ENCODE data around the gene ZNF3. TPM values are rescaled to one million over a fixed set of nuclear protein-coding genes. Genes with fewer than 3 reads are reported as not detected.
A peak's percentile ranks its signal among the peaks of the same experiment; 100 is the strongest.

Gene ZNF3
- total and polyA plus RNA-seq, 7 donors, result 11.2 to 26.4 (median 17.1) TPM

- peak; percentile 67 to 81 (median 68) for ATAC-seq
- Histone ChIP-seq H3K27me3 (ENCODE audit: insufficient read depth in 3 of 3, low read length in 2 of 3) (no peaks in the 10 kb centered on the region), H3K9me3 (no peaks in the 10 kb centered on the region), H3K4me1 (peaks cover 16% of the 10 kb centered on the region), H3K27ac (peak overlapping the region; percentile 91), H3K4me3 (peak overlapping the region; percentile 84), H3K36me3 (ENCODE audit: insufficient read depth in 1 of 2, low read depth in 1 of 2) (peaks cover 0 to 5% of the 10 kb centered on the region in 2 donors)
- DNase-seq, result peak; percentile 68 to 80
- 15 to 19% (median 15%) methylated on average over 19 of the region's 19 CpGs for WGBS, 3 donors
- intact Hi-C loops (cut with DNase I), result loop anchor here in 1 of 2 donors (1.0 kb wide), 1 partner anchor 19 kb away; the partner anchor contains the start of genes AP4M1 and MCM7
- no peak for TF ChIP-seq CTCF (IDR thresholded peaks at IDR 0.05)
Measured at GRCh38 chr7:100119970-100120732, 38.6 kb upstream of the ZNF3 start.

- Histone ChIP-seq H3K4me3 (peak within 1 kb of the TSS; percentile 84), H3K9me3 (no peaks in the 10 kb centered on the region), H3K27ac (peak within 1 kb of the TSS; percentile 91), H3K36me3 (ENCODE audit: insufficient read depth in 1 of 2, low read depth in 1 of 2) (peaks cover 0 to 5% of the 10 kb centered on the region in 2 donors), H3K27me3 (ENCODE audit: insufficient read depth in 3 of 3, low read length in 2 of 3) (no peaks in the 10 kb centered on the region), H3K4me1 (peaks cover 16% of the 10 kb centered on the region)
- 0% methylated on average over 49 of the region's 49 CpGs for WGBS, 3 donors
- peak; percentile 10 for TF ChIP-seq CTCF (IDR thresholded peaks at IDR 0.05)
- ATAC-seq, result peak; percentile 93 to 98 (median 95)
- intact Hi-C loops (cut with DNase I), result loop anchor here in 1 of 2 donors (1.0 kb wide), 1 partner anchor 18 kb away; the partner anchor contains the start of genes AP4M1 and MCM7
- peak; percentile 95 to 99 for DNase-seq
Measured at GRCh38 chr7:100119072-100119969, 37.8 kb upstream of the ZNF3 start, which contains the start of the genes CNPY4 and TAF6. CNPY4 (plus strand) TSS chr7:100119634; CDS start chr7:100119745, 111 bp downstream. TAF6 (minus strand) TSS chr7:100119358; CDS start chr7:100114209, 5,149 bp downstream.

- Histone ChIP-seq H3K27me3 (ENCODE audit: insufficient read depth in 3 of 3, low read length in 2 of 3) (no peaks in the 10 kb centered on the region), H3K4me3 (peak overlapping the region; percentile 84), H3K27ac (peak overlapping the region; percentile 91), H3K36me3 (ENCODE audit: insufficient read depth in 1 of 2, low read depth in 1 of 2) (peaks cover 0 to 13% of the 10 kb centered on the region in 2 donors), H3K9me3 (no peaks in the 10 kb centered on the region), H3K4me1 (peaks cover 16% of the 10 kb centered on the region)
- ATAC-seq, result no peak
- no peak for DNase-seq
- intact Hi-C loops (cut with DNase I), result loop anchor here in 1 of 2 donors (1.0 kb wide), 1 partner anchor 17 kb away; the partner anchor contains the start of genes AP4M1 and MCM7
- TF ChIP-seq CTCF (IDR thresholded peaks at IDR 0.05), result no peak
- WGBS, 3 donors, result 19 to 25% (median 20%) methylated on average over 18 of the region's 18 CpGs
Measured at GRCh38 chr7:100118388-100119071, 37.0 kb upstream of the ZNF3 start.

GRCh38 chr7:100115026-100115425 lies 33.5 kb upstream of the ZNF3 start:
- intact Hi-C loops (cut with DNase I), result no loop called here

More at GRCh38 chr7:100115026-100115425, 33.5 kb upstream of the ZNF3 start:
- H3K4me1 ChIP-seq, result peaks cover 7% of the 10 kb centered on the region
- no peak overlapping the region for H3K27ac ChIP-seq
- no peak for TF ChIP-seq CTCF (IDR thresholded peaks at IDR 0.05)
- DNase-seq (no peak), ATAC-seq (no peak)
- H3K9me3 ChIP-seq, result no peaks in the 10 kb centered on the region
- WGBS, 3 donors, result 92 to 96% (median 96%) methylated on average over 7 of the region's 7 CpGs
- H3K27me3 ChIP-seq (ENCODE audit: insufficient read depth in 3 of 3, low read length in 2 of 3), result no peaks in the 10 kb centered on the region
- H3K36me3 ChIP-seq (ENCODE audit: insufficient read depth in 1 of 2, low read depth in 1 of 2), result peaks cover 0 to 43% of the 10 kb centered on the region in 2 donors
- H3K4me3 ChIP-seq, result no peak overlapping the region

Data from psoas muscle (tissue), 8 donors.